Natural killer cell (primary cell): ENCODE measurements around the gene NTPCR. TPM values are rescaled to one million over a fixed set of nuclear protein-coding genes. Genes with fewer than 3 reads are reported as not detected.

Experiments
- ATAC-seq, 3 donors: fragments of 150-1000 bp in 2 of 3; fragments of 200-7000 bp in 1 of 3; cut with Tn5 transposase; 1 replicate in 1 of 3; 2 replicates in 2 of 3; pipeline ENCODE4 v1.10.0; 2021; ENCODE audit warnings: mild to moderate bottlenecking in 2 of 3, moderate library complexity in 2 of 3
- DNase-seq, 2 donors: peaks; one replicate each; pipeline versions ENCODE4 v3.0.0 to v3.0.0-alpha.2; 2013 to 2021; ENCODE audit warnings: mixed read lengths in 1 of 2
- H3K27ac ChIP-seq: one replicate; pipeline ENCODE4 v1.5.1; 2013; ENCODE audit warnings: mild to moderate bottlenecking, low read length
- H3K27me3 ChIP-seq: one replicate; pipeline ENCODE4 v1.6.1; 2013; ENCODE audit warnings: low read length; ENCODE audit not compliant: control insufficient read depth, insufficient read depth
- H3K36me3 ChIP-seq: one replicate; pipeline ENCODE4 v1.6.1; 2013; ENCODE audit warnings: low read length; ENCODE audit not compliant: control insufficient read depth, insufficient read depth
- H3K4me1 ChIP-seq: one replicate; pipeline ENCODE4 v1.6.1; 2013; ENCODE audit warnings: low read length; ENCODE audit not compliant: control insufficient read depth, insufficient read depth
- H3K4me3 ChIP-seq: one replicate; pipeline ENCODE4 v1.5.1; 2013; ENCODE audit warnings: low read length
- H3K9me3 ChIP-seq: one replicate; pipeline ENCODE4 v1.6.1; 2013; ENCODE audit warnings: low read length; ENCODE audit not compliant: control insufficient read depth, insufficient read depth
- H3K27ac Mint-ChIP-seq, 2 donors: one replicate each; pipeline ENCODE4 v1.8.0; 2022; ENCODE audit warnings: mild to moderate bottlenecking in 2 of 2, mixed read lengths in 2 of 2, moderate library complexity in 1 of 2
- H3K27me3 Mint-ChIP-seq, 2 donors: one replicate each; pipeline ENCODE4 v1.8.0; 2022; ENCODE audit warnings: low read depth in 2 of 2, mixed read lengths in 2 of 2
- H3K36me3 Mint-ChIP-seq: one replicate; pipeline ENCODE4 v1.8.0; 2022; ENCODE audit warnings: mixed read lengths
- H3K4me1 Mint-ChIP-seq, 2 donors: one replicate each; pipeline ENCODE4 v1.8.0; 2022; ENCODE audit warnings: mixed read lengths in 2 of 2
- H3K4me3 Mint-ChIP-seq: one replicate; pipeline ENCODE4 v1.8.0; 2022; ENCODE audit warnings: mild to moderate bottlenecking, moderate library complexity, mixed read lengths
- H3K9me3 Mint-ChIP-seq, 2 donors: one replicate each; pipeline ENCODE4 v1.8.0; 2022; ENCODE audit warnings: mixed read lengths in 2 of 2
- WGBS: methylation state at CpG from one replicate; pipeline ENCODE4 v1.1.7; 2013; ENCODE audit warnings: missing lambda C conversion rate; ENCODE audit not compliant: insufficient coverage; 5-methylcytosine and 5-hydroxymethylcytosine counted together
- intact Hi-C: fragments of 100-400 bp; cut with micrococcal nuclease; formaldehyde crosslinking; loops from one replicate; pipeline ENCODE4 v1.14.2; 2022
- total RNA-seq, 4 donors: library from RNA; stranded (reverse); fragments of 120-200 nt in 1 of 4; gene quantifications; one replicate each; pipeline versions ENCODE4 v1.2.3 to v1.2.4, GENCODE V29; 2013 to 2022
- TF ChIP-seq, protein P1 (sequence below): fragments of 200-600 bp; IDR thresholded peaks from one replicate; pipeline ENCODE4 v1.8.0; 2022; ENCODE audit warnings: antibody characterized with exemption

Gene NTPCR
- total RNA-seq, 3 donors from 2014 or later (not counting 1 experiment from before 2014, with no cell fraction given) = 12.9 to 25.7 (median 17.4) TPM

DNA sequence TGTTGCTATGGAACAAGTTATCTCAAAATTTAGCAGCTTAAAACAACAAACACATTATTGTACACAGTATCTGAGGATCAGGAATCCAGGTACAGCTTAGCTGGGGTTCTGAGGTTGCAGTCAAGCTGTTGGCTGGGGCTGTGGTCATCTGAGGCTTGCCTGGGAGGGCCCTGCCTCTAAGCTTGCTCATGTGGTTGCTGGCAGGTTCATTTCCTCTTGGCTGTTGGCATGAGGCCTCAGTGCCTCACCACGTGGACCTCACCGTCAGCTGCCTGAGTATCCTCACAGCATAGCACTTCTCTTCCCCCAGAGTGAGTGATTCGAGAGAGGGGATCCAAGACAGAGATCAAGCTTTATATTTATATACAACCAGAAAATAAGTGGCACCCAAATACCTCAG is 18.6 kb downstream of the NTPCR start:
- intact Hi-C loops = no loop called here
- Mint-ChIP-seq H3K36me3 (peaks cover 26% of the 10 kb centered on the region), H3K9me3 (peaks cover 2 to 6% of the 10 kb centered on the region in 2 donors)

DNA sequence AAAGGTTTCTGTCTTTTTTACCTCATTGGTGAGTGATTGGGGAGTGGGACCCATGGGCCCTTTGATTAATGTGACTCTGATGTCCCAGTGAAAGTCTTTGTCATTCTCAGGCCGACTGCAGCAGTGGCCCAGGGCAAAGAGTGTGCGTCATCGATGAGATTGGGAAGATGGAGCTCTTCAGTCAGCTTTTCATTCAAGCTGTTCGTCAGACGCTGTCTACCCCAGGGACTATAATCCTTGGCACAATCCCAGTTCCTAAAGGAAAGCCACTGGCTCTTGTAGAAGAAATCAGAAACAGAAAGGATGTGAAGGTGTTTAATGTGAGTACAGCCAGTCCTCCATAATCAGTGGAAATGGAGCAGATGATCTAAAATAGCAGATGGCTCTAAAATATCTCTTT is 19.4 kb downstream of the NTPCR start:
- peaks cover 32% of the 10 kb centered on the region for H3K36me3 Mint-ChIP-seq
- TF ChIP-seq, protein P1, sequence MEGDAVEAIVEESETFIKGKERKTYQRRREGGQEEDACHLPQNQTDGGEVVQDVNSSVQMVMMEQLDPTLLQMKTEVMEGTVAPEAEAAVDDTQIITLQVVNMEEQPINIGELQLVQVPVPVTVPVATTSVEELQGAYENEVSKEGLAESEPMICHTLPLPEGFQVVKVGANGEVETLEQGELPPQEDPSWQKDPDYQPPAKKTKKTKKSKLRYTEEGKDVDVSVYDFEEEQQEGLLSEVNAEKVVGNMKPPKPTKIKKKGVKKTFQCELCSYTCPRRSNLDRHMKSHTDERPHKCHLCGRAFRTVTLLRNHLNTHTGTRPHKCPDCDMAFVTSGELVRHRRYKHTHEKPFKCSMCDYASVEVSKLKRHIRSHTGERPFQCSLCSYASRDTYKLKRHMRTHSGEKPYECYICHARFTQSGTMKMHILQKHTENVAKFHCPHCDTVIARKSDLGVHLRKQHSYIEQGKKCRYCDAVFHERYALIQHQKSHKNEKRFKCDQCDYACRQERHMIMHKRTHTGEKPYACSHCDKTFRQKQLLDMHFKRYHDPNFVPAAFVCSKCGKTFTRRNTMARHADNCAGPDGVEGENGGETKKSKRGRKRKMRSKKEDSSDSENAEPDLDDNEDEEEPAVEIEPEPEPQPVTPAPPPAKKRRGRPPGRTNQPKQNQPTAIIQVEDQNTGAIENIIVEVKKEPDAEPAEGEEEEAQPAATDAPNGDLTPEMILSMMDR = no peak
- peaks cover 37% of the 10 kb centered on the region for H3K36me3 ChIP-seq

More for the DNA sequence above, 18.6 kb downstream of the NTPCR start:
- Histone ChIP-seq H3K4me3 (no peak overlapping the region), H3K4me1 (peaks cover 5% of the 10 kb centered on the region), H3K27me3 (no peaks in the 10 kb centered on the region), H3K9me3 (peaks cover 5% of the 10 kb centered on the region), H3K36me3 (peaks cover 37% of the 10 kb centered on the region), H3K27ac (no peak overlapping the region)
- 38% methylated on average over 3 of the region's 3 CpGs for WGBS
- DNase-seq (no peak), ATAC-seq (peak in 2 of 3 donors; percentile 44 to 63)
- TF ChIP-seq, protein P1 = no peak
- H3K27ac Mint-ChIP-seq = peak overlapping the region in 1 of 2 donors; percentile 37
- no peak overlapping the region for H3K4me3 Mint-ChIP-seq
- H3K27me3 Mint-ChIP-seq = no peaks in the 10 kb centered on the region
- H3K4me1 Mint-ChIP-seq = peaks cover 12 to 17% of the 10 kb centered on the region in 2 donors

DNA sequence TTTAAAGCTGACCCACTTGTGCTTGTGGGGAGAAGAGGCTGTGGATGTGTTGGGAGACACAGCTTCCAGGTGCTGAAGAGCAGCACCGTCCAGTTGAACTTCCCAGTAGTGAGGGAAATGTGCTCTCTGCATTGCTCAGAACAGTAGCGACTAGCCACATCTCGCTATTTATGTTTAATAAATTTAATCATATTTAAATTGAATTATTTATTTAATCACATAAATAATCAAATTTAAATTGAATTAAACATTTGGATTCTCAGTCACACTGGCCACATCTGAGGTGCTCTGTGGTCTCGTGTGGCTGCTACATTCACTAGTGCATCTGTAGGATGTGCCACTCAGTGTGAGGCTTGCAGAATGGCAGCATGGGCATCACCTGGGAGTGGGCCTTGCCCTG is 20.1 kb downstream of the NTPCR start:
- peaks cover 5% of the 10 kb centered on the region for H3K4me1 ChIP-seq
- DNase-seq = no peak
- TF ChIP-seq, protein P1 = no peak
- H3K9me3 ChIP-seq = peaks cover 5% of the 10 kb centered on the region
- H3K27me3 ChIP-seq = no peaks in the 10 kb centered on the region
- H3K27ac ChIP-seq = no peak overlapping the region
- no peak for ATAC-seq
- 89% methylated on average over 2 of the region's 4 CpGs for WGBS
- peaks cover 33% of the 10 kb centered on the region for H3K36me3 ChIP-seq
- Mint-ChIP-seq H3K9me3 (peaks cover 4 to 9% of the 10 kb centered on the region in 2 donors), H3K4me3 (no peak overlapping the region), H3K36me3 (peaks cover 32% of the 10 kb centered on the region), H3K27ac (no peak overlapping the region), H3K27me3 (no peaks in the 10 kb centered on the region), H3K4me1 (peaks cover 12 to 17% of the 10 kb centered on the region in 2 donors)
- H3K4me3 ChIP-seq = no peak overlapping the region
- intact Hi-C loops = no loop called here

More for the DNA sequence above, 19.4 kb downstream of the NTPCR start:
- H3K9me3 Mint-ChIP-seq = peaks cover 4 to 9% of the 10 kb centered on the region in 2 donors
- Histone ChIP-seq H3K4me3 (no peak overlapping the region), H3K27me3 (no peaks in the 10 kb centered on the region), H3K9me3 (peaks cover 5% of the 10 kb centered on the region), H3K27ac (no peak overlapping the region), H3K4me1 (peaks cover 5% of the 10 kb centered on the region)
- intact Hi-C loops = no loop called here
- H3K27ac Mint-ChIP-seq = no peak overlapping the region
- 94% methylated on average over 5 of the region's 5 CpGs for WGBS
- H3K4me3 Mint-ChIP-seq = no peak overlapping the region
- ATAC-seq (no peak), DNase-seq (no peak)
- peaks cover 12 to 17% of the 10 kb centered on the region in 2 donors for H3K4me1 Mint-ChIP-seq
- no peaks in the 10 kb centered on the region for H3K27me3 Mint-ChIP-seq
